Panc1 (cell line): Measurements from ENCODE around the gene THADA. TPM values are rescaled to one million over a fixed set of nuclear protein-coding genes. Genes with fewer than 3 reads are reported as not detected.

Experiments used
- ATAC-seq: fragments of 200-7000 bp; cut with Tn5 transposase; 2 replicates; pipeline ENCODE4 v1.9.1; 2020; ENCODE audit warnings: mild to moderate bottlenecking, moderate library complexity
- BruUV-seq: library from RNA; stranded (reverse); fragments of 400-500 nt; replicated peaks from 2 replicates; lab custom pipeline; 2021; lab: Mats Ljungman, UMichigan
- CTCF ChIA-PET: fragments of 300-600 bp; sonication (Branson Sonifier 250); formaldehyde crosslinking; loops from one replicate; lab custom pipeline; 2022; ENCODE audit warnings: antibody characterized with exemption; lab: Charles Lee
- POLR2A ChIA-PET: fragments of 300-600 bp; sonication (Branson Sonifier 250); formaldehyde crosslinking; loops from one replicate; lab custom pipeline; 2022; ENCODE audit warnings: antibody characterized with exemption; lab: Charles Lee
- DNase-seq: peaks from one replicate; pipeline ENCODE4 v3.0.0-alpha.2; 2010; ENCODE audit warnings: low read depth, low spot score
- H3K27ac ChIP-seq: 2 replicates; pipeline ENCODE4 v1.5.1; 2011; ENCODE audit warnings: mild to moderate bottlenecking, low read length, inconsistent platforms
- H3K27me3 ChIP-seq: fragments of 200-500 bp; sonication (Bioruptor generic); 2 replicates; pipeline ENCODE4 v1.6.0; 2014; ENCODE audit warnings: low read length, inconsistent platforms; ENCODE audit not compliant: control insufficient read depth, insufficient read depth
- H3K36me3 ChIP-seq: fragments of 200-500 bp; sonication (Bioruptor generic); 2 replicates; pipeline ENCODE4 v1.5.1; 2014; ENCODE audit warnings: inconsistent platforms, mild to moderate bottlenecking, low read length, moderate library complexity; ENCODE audit not compliant: control insufficient read depth, insufficient read depth
- H3K4me1 ChIP-seq: 2 replicates; pipeline ENCODE4 v1.5.1; 2011; ENCODE audit warnings: inconsistent platforms, mild to moderate bottlenecking, low read length, moderate library complexity; ENCODE audit not compliant: control insufficient read depth, insufficient read depth
- H3K4me3 ChIP-seq, 2 experiments: 2 replicates each; pipeline ENCODE4 v1.5.1; 2011 to 2012; ENCODE audit warnings: low read depth in 2 of 2, low read length in 2 of 2, mild to moderate bottlenecking in 2 of 2, inconsistent platforms in 1 of 2, moderate library complexity in 1 of 2
- H3K9me3 ChIP-seq: fragments of 200-500 bp; sonication (Bioruptor generic); 2 replicates; pipeline ENCODE4 v1.5.1; 2014; ENCODE audit warnings: low read depth, mild to moderate bottlenecking, inconsistent platforms, low read length, moderate library complexity; ENCODE audit not compliant: control insufficient read depth, insufficient read depth
- POLR2AphosphoS5 ChIP-seq: IDR thresholded peaks from 2 replicates; pipeline ENCODE4 v1.6.1; 2012; ENCODE audit warnings: mild to moderate bottlenecking, low read depth, low read length, moderate library complexity
- SIN3A ChIP-seq: IDR thresholded peaks from 2 replicates; pipeline ENCODE4 v1.6.1; 2012; ENCODE audit warnings: low read depth, mild to moderate bottlenecking, low read length, moderate library complexity, borderline replicate concordance; ENCODE audit not compliant: insufficient read depth
- TCF7L2 ChIP-seq: IDR thresholded peaks from 2 replicates; pipeline ENCODE4 v1.6.1; 2011; ENCODE audit warnings: mild to moderate bottlenecking, low read depth, low read length, inconsistent platforms
- in situ Hi-C: cut with HindIII; loops from 2 replicates; pipeline ENCODE4 v1.10.0; 2016; ENCODE audit warnings: low sequenced_read_pairs, low pct_unique_long_range_greater_than_20kb
- intact Hi-C: fragments of 100-400 bp; cut with micrococcal nuclease; formaldehyde crosslinking; loops from one replicate; pipeline ENCODE4 v1.10.0; 2022; ENCODE audit not compliant: unreplicated experiment
- total RNA-seq: library from RNA; stranded (reverse); gene quantifications from one replicate; pipeline ENCODE4 v1.2.1, GENCODE V29; 2021; ENCODE audit not compliant: unreplicated experiment
- TF ChIP-seq, protein P1 (sequence below), 2 experiments: IDR thresholded peaks; 2 replicates each; pipeline ENCODE4 v1.6.1; 2011 to 2012; ENCODE audit warnings: low read depth in 2 of 2, control low read depth in 1 of 2, low read length in 1 of 2, mild to moderate bottlenecking in 1 of 2, moderate library complexity in 1 of 2; ENCODE audit not compliant: insufficient read depth in 1 of 2
- TF ChIP-seq, protein P2 (sequence below): fragments of 450-650 bp; IDR thresholded peaks from 2 replicates; pipeline ENCODE4 v1.5.1; 2017; ENCODE audit warnings: mild to moderate bottlenecking

The THADA gene
- total RNA-seq, 1 experiment from 2014 or later = 37.2 TPM

DNA sequence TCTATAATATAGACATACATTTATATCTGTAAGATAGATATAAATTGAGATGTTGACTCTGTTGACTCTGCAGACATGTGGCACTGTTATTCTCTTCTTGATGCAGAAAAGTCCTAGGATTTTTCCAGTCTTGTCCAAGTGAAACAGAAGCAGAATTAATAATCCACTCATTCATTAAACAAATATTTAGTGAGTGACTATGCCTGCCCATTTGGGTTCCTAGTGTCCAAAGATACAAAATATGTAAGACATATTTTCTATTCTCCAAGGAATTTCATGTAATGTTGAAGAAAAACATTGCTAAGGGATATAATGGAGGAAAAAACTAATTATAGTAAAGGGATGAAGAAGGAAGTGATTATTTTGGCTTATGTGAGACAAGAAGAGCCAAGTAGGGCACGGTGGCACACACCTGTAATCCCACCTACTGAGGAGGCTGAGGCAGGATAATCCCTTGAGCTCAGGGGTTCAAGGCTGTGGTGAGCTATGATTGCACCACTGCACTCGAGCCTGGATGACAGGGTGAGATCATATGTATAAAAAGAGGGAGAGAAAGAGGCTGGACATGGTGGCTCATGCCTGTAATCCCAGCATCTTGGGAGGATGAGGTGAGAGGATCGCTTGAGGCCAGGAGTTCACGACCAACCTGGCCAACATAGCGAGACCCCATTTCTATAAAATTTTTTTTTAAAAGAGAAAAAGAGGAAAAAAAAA, 21.3 kb upstream of the THADA start:
- no peak overlapping the region for H3K4me3 ChIP-seq
- BruUV-seq = no TSS peak
- TF ChIP-seq SIN3A = no peak
- TF ChIP-seq, protein P1, sequence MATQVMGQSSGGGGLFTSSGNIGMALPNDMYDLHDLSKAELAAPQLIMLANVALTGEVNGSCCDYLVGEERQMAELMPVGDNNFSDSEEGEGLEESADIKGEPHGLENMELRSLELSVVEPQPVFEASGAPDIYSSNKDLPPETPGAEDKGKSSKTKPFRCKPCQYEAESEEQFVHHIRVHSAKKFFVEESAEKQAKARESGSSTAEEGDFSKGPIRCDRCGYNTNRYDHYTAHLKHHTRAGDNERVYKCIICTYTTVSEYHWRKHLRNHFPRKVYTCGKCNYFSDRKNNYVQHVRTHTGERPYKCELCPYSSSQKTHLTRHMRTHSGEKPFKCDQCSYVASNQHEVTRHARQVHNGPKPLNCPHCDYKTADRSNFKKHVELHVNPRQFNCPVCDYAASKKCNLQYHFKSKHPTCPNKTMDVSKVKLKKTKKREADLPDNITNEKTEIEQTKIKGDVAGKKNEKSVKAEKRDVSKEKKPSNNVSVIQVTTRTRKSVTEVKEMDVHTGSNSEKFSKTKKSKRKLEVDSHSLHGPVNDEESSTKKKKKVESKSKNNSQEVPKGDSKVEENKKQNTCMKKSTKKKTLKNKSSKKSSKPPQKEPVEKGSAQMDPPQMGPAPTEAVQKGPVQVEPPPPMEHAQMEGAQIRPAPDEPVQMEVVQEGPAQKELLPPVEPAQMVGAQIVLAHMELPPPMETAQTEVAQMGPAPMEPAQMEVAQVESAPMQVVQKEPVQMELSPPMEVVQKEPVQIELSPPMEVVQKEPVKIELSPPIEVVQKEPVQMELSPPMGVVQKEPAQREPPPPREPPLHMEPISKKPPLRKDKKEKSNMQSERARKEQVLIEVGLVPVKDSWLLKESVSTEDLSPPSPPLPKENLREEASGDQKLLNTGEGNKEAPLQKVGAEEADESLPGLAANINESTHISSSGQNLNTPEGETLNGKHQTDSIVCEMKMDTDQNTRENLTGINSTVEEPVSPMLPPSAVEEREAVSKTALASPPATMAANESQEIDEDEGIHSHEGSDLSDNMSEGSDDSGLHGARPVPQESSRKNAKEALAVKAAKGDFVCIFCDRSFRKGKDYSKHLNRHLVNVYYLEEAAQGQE (IDR thresholded peaks at IDR 0.05; ENCODE audit: insufficient read depth in 1 of 2, low read depth in 2 of 2, low read length in 1 of 2) = no peak
- CTCF ChIA-PET = no interaction called here
- no peak for DNase-seq
- H3K27ac ChIP-seq = no peak overlapping the region
- H3K36me3 ChIP-seq = no peaks in the 10 kb centered on the region
- no peaks in the 10 kb centered on the region for H3K27me3 ChIP-seq
- intact Hi-C loops = loop anchor here (10.0 kb wide), 1 partner anchor 158 kb away; the partner anchor contains the start of gene DYNC2LI1
- ATAC-seq = no peak
- in situ Hi-C loops = no loop called here
- POLR2A ChIA-PET = interaction anchor here (0.7 kb wide), 1 partner anchor 83 kb away, joined by 14 read pairs; no protein-coding TSS in a partner anchor
- peaks cover 5% of the 10 kb centered on the region for H3K4me1 ChIP-seq
- no peaks in the 10 kb centered on the region for H3K9me3 ChIP-seq

DNA sequence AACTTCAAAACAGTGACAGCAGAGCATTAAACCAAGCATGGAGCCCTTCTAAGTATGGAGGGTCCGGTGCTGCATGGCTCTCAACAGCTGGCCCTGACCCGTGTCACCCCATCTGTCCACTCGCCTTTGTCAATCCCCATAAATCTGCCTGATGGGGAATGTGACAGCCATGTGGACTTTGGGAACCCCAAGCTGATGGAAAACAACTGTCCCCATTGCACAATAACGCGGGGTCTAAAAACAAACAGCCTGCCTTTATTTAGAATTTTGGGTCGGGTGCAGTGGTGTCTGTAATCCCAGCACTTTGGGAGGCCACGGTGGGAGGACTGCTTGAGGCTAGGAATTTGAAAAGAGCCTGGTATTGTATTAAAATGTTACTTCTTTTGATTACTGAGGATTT, 17.1 kb upstream of the THADA start:
- CTCF ChIA-PET = no interaction called here
- no TSS peak for BruUV-seq
- Histone ChIP-seq H3K36me3 (no peaks in the 10 kb centered on the region), H3K27ac (peak overlapping the region; percentile 52), H3K27me3 (no peaks in the 10 kb centered on the region), H3K4me3 (no peak overlapping the region), H3K9me3 (no peaks in the 10 kb centered on the region), H3K4me1 (peaks cover 5% of the 10 kb centered on the region)
- POLR2A ChIA-PET = no interaction called here
- no peak for TF ChIP-seq POLR2AphosphoS5
- TF ChIP-seq TCF7L2 = no peak
- no peak for TF ChIP-seq SIN3A
- TF ChIP-seq, protein P2, sequence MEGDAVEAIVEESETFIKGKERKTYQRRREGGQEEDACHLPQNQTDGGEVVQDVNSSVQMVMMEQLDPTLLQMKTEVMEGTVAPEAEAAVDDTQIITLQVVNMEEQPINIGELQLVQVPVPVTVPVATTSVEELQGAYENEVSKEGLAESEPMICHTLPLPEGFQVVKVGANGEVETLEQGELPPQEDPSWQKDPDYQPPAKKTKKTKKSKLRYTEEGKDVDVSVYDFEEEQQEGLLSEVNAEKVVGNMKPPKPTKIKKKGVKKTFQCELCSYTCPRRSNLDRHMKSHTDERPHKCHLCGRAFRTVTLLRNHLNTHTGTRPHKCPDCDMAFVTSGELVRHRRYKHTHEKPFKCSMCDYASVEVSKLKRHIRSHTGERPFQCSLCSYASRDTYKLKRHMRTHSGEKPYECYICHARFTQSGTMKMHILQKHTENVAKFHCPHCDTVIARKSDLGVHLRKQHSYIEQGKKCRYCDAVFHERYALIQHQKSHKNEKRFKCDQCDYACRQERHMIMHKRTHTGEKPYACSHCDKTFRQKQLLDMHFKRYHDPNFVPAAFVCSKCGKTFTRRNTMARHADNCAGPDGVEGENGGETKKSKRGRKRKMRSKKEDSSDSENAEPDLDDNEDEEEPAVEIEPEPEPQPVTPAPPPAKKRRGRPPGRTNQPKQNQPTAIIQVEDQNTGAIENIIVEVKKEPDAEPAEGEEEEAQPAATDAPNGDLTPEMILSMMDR = no peak
- TF ChIP-seq, protein P1 (IDR thresholded peaks at IDR 0.05; ENCODE audit: insufficient read depth in 1 of 2, low read depth in 2 of 2, low read length in 1 of 2) = no peak
- no peak for ATAC-seq
- intact Hi-C loops = loop anchor here (10.0 kb wide), 1 partner anchor 162 kb away; the partner anchor contains the start of gene DYNC2LI1
- in situ Hi-C loops = no loop called here
- DNase-seq = no peak
